Measurements from ENCODE around the gene SACS. TPM values are rescaled to one million over a fixed set of nuclear protein-coding genes. Genes with fewer than 3 reads are reported as not detected.
"Not testable (repeated sequence)": the region's sequence is repeated elsewhere in the genome, so short reads cannot be mapped to it uniquely, and the experiment has no call there.

SACS gene
- total and polyA plus RNA-seq, 7 donors = 0.60 to 32.5 (median 20.9) TPM

DNA sequence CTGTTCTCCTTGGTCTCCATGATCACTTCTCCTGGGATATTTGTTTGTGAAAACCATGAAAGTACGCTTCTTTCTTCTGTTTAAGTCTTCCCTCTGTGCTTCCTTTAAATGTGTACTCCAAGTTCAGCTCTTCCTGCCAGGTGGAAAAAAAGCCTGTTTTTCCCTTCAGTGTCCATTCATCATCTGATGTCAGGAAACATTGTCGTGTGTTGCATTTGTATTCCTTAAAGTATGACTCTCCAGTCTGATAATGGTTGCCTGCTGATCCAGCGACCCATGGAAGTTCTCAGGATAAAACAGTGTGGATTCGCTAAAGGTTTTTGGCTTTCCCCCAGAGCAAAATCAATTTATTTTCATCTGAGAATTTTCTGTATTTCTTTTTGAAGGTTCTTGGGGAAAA is 22.3 kb downstream of the SACS start:
- no peaks in the 10 kb centered on the region for H3K27me3 ChIP-seq
- WGBS, 2 donors = 76 to 78% methylated on average over 4 of the region's 4 CpGs
- no peak overlapping the region for H3K4me3 ChIP-seq
- intact Hi-C loops (cut with DNase I) = no loop called here
- H3K9me3 ChIP-seq = no peaks in the 10 kb centered on the region
- no peak overlapping the region for H3K27ac ChIP-seq
- no peaks in the 10 kb centered on the region for H3K36me3 ChIP-seq
- TF ChIP-seq, protein P1, sequence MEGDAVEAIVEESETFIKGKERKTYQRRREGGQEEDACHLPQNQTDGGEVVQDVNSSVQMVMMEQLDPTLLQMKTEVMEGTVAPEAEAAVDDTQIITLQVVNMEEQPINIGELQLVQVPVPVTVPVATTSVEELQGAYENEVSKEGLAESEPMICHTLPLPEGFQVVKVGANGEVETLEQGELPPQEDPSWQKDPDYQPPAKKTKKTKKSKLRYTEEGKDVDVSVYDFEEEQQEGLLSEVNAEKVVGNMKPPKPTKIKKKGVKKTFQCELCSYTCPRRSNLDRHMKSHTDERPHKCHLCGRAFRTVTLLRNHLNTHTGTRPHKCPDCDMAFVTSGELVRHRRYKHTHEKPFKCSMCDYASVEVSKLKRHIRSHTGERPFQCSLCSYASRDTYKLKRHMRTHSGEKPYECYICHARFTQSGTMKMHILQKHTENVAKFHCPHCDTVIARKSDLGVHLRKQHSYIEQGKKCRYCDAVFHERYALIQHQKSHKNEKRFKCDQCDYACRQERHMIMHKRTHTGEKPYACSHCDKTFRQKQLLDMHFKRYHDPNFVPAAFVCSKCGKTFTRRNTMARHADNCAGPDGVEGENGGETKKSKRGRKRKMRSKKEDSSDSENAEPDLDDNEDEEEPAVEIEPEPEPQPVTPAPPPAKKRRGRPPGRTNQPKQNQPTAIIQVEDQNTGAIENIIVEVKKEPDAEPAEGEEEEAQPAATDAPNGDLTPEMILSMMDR (IDR thresholded peaks at IDR 0.05) = no peak
- TF ChIP-seq POLR2A (IDR thresholded peaks at IDR 0.05) (no peak), POLR2AphosphoS5 (IDR thresholded peaks at IDR 0.05) (no peak), EP300 (IDR thresholded peaks at IDR 0.05) (no peak)
- no peaks in the 10 kb centered on the region for H3K4me1 ChIP-seq
- DNase-seq = no peak

DNA sequence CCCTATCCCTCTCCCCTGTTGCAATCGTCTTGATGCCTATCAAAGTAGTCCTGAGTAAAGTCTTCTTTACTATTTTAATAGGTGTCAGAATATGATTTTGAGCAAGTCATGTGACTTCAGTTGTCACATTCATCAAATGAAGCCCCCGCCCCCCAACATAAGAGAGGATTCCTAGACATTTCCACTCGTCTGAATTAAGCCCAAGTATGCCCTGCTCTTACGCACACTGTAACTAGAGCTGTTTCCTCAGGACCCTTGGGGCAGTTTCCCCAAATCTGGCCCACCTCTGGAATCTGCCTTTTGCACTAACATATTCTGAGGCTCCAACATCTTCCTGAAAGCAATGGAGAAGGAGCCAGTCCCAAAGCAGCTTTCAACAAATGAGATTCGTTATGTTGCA is 25.5 kb downstream of the SACS start:
- no peak overlapping the region for H3K4me3 ChIP-seq
- 87 to 90% methylated on average over 5 of the region's 5 CpGs for WGBS, 2 donors
- no peaks in the 10 kb centered on the region for H3K9me3 ChIP-seq
- H3K4me1 ChIP-seq = no peaks in the 10 kb centered on the region
- no peak for DNase-seq
- intact Hi-C loops (cut with DNase I) = no loop called here
- no peaks in the 10 kb centered on the region for H3K27me3 ChIP-seq
- no peaks in the 10 kb centered on the region for H3K36me3 ChIP-seq
- TF ChIP-seq, protein P1 (IDR thresholded peaks at IDR 0.05) = no peak
- TF ChIP-seq EP300 (IDR thresholded peaks at IDR 0.05) (no peak), POLR2AphosphoS5 (IDR thresholded peaks at IDR 0.05) (no peak), POLR2A (IDR thresholded peaks at IDR 0.05) (no peak)
- no peak overlapping the region for H3K27ac ChIP-seq

DNA sequence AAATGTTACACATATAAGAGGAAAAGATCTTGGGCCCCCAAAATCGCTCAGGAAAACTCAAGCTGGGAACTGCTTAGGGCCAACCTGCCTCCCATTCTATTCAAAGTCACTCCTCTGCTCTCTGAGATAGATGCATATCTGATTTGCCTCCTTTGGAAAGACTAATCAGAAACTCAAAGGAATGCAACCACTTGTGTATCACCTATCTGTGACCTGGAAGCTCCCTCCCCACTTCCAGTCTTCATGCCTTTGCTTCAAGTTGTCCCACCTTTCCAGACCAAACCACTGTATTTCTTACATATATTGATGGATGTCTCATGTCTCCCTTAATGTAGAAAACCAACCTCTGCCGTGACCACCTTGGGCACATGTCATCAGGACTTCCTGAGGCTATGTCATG is 32.3 kb downstream of the SACS start:
- H3K9me3 ChIP-seq; H3K4me3 ChIP-seq; DNase-seq; H3K36me3 ChIP-seq; intact Hi-C loops (cut with DNase I); H3K4me1 ChIP-seq; H3K27me3 ChIP-seq; H3K27ac ChIP-seq: not testable (repeated sequence)
- WGBS, 2 donors = 92 to 95% methylated on average over 2 of the region's 2 CpGs

DNA sequence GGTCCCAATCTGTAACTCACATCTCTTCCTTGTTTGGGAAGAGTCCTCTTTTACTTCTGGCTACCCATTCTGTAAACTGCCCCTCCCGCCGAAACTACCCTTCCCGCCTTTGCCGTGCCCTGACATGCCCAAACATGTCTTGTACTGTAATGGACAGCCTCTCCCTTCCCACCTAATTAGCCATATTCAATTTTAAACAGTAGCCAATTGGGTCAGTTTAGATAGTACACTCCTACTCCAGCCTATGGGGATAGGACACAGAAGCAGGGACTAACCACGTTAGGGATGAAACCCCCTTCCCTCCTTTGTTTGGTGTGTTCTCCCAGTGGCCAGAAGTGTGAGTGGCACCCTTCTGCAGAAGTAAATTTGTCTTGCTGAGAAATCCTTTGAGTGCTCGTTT is 34.2 kb downstream of the SACS start:
- 40 to 68% methylated on average over 6 of the region's 6 CpGs for WGBS, 2 donors
- no peaks in the 10 kb centered on the region for H3K27me3 ChIP-seq
- no peaks in the 10 kb centered on the region for H3K4me1 ChIP-seq
- H3K4me3 ChIP-seq = no peak overlapping the region
- TF ChIP-seq, protein P1 (IDR thresholded peaks at IDR 0.05) = no peak
- TF ChIP-seq POLR2AphosphoS5 (IDR thresholded peaks at IDR 0.05) = no peak
- TF ChIP-seq EP300 (IDR thresholded peaks at IDR 0.05) = no peak
- TF ChIP-seq POLR2A (IDR thresholded peaks at IDR 0.05) = no peak
- DNase-seq = no peak
- H3K36me3 ChIP-seq = no peaks in the 10 kb centered on the region
- H3K9me3 ChIP-seq = no peaks in the 10 kb centered on the region
- H3K27ac ChIP-seq = no peak overlapping the region
- intact Hi-C loops (cut with DNase I) = no loop called here

DNA sequence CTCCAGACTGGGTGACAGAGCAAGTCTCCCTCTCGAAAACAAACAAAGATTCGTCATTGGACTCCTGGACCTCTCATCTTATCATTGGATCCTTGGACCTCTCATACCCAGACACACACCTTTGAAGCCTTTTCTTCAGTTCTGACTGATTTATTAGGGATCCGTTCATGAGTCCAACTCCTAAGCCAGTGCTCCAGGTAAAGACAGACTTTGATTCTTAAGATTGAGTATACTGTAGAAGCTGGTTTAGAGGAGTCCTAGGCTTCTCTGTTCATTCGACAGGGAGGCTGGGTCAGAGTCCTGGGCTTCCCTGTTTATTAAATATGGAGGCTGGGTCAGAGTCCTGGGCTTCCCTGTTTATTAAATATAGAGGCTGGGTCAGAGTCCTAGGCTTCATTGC is 38.7 kb downstream of the SACS start:
- TF ChIP-seq EP300 (IDR thresholded peaks at IDR 0.05) (no peak), POLR2A (IDR thresholded peaks at IDR 0.05) (no peak), POLR2AphosphoS5 (IDR thresholded peaks at IDR 0.05) (no peak)
- TF ChIP-seq, protein P1 (IDR thresholded peaks at IDR 0.05) = no peak
- no peaks in the 10 kb centered on the region for H3K4me1 ChIP-seq
- no peak overlapping the region for H3K27ac ChIP-seq
- no peak overlapping the region for H3K4me3 ChIP-seq
- no peak for DNase-seq
- WGBS, 2 donors = 76 to 92% methylated on average over 4 of the region's 4 CpGs
- H3K9me3 ChIP-seq = no peaks in the 10 kb centered on the region
- no peaks in the 10 kb centered on the region for H3K27me3 ChIP-seq
- intact Hi-C loops (cut with DNase I) = no loop called here
- H3K36me3 ChIP-seq = no peaks in the 10 kb centered on the region

Measured in sigmoid colon (tissue), 7 donors.